Sigmoid colon (tissue), 7 donors: ENCODE results near the gene IDNK. TPM values are rescaled to one million over a fixed set of nuclear protein-coding genes. Genes with fewer than 3 reads are reported as not detected.

ENCODE experiments used
- DNase-seq: peaks from one replicate; pipeline ENCODE4 v3.0.0-alpha.2; 2019
- H3K27ac ChIP-seq, 4 donors: fragments of 200-600 bp; sonication (generic); one replicate each; pipeline ENCODE4 v1.5.1; 2016 to 2019; ENCODE audit warnings: mild to moderate bottlenecking in 1 of 4
- H3K27me3 ChIP-seq, 3 donors: fragments of 200-600 bp; sonication (generic); one replicate each; pipeline ENCODE4 v1.5.1; 2019; ENCODE audit warnings: mild to moderate bottlenecking in 1 of 3
- H3K36me3 ChIP-seq, 4 donors: fragments of 200-600 bp; sonication (generic); one replicate each; pipeline ENCODE4 v1.5.1; 2016 to 2019
- H3K4me1 ChIP-seq, 4 donors: fragments of 200-600 bp; sonication (generic); one replicate each; pipeline ENCODE4 v1.5.1; 2017 to 2019
- H3K4me3 ChIP-seq, 4 donors: fragments of 200-600 bp; sonication (generic); one replicate each; pipeline ENCODE4 v1.5.1; 2017 to 2019; ENCODE audit warnings: mild to moderate bottlenecking in 2 of 4, moderate library complexity in 1 of 4
- H3K9me3 ChIP-seq, 4 donors: fragments of 200-600 bp in 3 of 4; sonication (generic) in 3 of 4; one replicate each; pipeline versions ENCODE4 v1.5.1 to v1.6.1; 2013 to 2019
- EP300 ChIP-seq, 4 donors: sonication (generic); formaldehyde crosslinking; IDR thresholded peaks; one replicate each; pipeline ENCODE4 v1.6.1; 2017; ENCODE audit warnings: antibody characterized with exemption in 4 of 4
- POLR2A ChIP-seq, 2 donors: fragments of 450-650 bp; IDR thresholded peaks; one replicate each; pipeline ENCODE4 v1.6.1; 2016; ENCODE audit warnings: antibody characterized with exemption in 2 of 2, mild to moderate bottlenecking in 2 of 2, moderate library complexity in 2 of 2
- POLR2AphosphoS5 ChIP-seq, 4 donors: sonication (generic); formaldehyde crosslinking; IDR thresholded peaks; one replicate each; pipeline ENCODE4 v1.6.1; 2017; ENCODE audit warnings: antibody characterized with exemption in 4 of 4
- WGBS, 2 donors: extraction: QIAGEN DNeasy Blood & Tissue Kit; methylation state at CpG; one replicate each; pipeline ENCODE4 v1.1.7; 2013; 5-methylcytosine and 5-hydroxymethylcytosine counted together
- intact Hi-C: fragments of 100-400 bp; cut with DNase I; formaldehyde crosslinking; loops from one replicate; pipeline ENCODE4 v1.15.1; 2023
- polyA plus RNA-seq, 3 donors: library from polyadenylated mRNA; stranded (reverse); fragments of 200-250 nt; gene quantifications; one replicate each; pipeline ENCODE4 v1.2.3, GENCODE V29; 2013
- total RNA-seq, 4 donors: library from RNA; depleted of rRNA; stranded (reverse); fragments of >200 nt; gene quantifications; one replicate each; pipeline ENCODE4 v1.1.0, GENCODE V29; 2016
- TF ChIP-seq, protein P1 (sequence below), 4 experiments: fragments of 450-650 bp in 3 of 4; fragments of 200-600 bp in 1 of 4; IDR thresholded peaks; one replicate each; pipeline ENCODE4 v1.5.1; 2016 to 2019; ENCODE audit warnings: antibody characterized with exemption in 4 of 4, mild to moderate bottlenecking in 3 of 4, moderate library complexity in 2 of 4
- donor health status: healthy with polysubstance abuse.
- donor health status: Bipolar disorder and iron deficiency.
- donor health status: healthy.

IDNK gene
- total and polyA plus RNA-seq, 7 donors = 3.3 to 22.2 (median 9.4) TPM

DNA sequence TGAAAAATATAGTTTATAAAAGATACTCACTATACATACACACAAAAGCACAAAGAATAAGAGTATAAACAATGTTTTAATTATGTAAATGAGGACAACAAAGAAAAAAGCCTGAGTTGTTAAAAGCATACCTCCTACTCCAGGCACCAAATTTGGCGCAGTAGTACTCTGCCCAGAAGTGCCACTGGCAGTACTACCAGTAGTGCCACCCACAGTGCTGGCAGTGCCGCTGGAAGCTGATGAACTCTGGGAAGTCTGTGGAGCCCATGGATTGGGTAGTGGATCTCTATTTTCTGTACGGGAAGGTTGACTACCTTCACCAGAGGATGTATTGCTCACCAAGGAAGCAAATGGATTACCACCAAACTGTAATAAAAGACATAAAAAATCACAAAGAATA is 54.7 kb downstream of the IDNK start:
- DNase-seq = no peak
- no peaks in the 10 kb centered on the region for H3K9me3 ChIP-seq
- H3K4me1 ChIP-seq = peaks cover 0 to 5% (median 0%) of the 10 kb centered on the region in 4 donors
- no peak overlapping the region for H3K4me3 ChIP-seq
- TF ChIP-seq POLR2AphosphoS5 (IDR thresholded peaks at IDR 0.05) (no peak), POLR2A (IDR thresholded peaks at IDR 0.05) (no peak), EP300 (IDR thresholded peaks at IDR 0.05) (no peak)
- TF ChIP-seq, protein P1, sequence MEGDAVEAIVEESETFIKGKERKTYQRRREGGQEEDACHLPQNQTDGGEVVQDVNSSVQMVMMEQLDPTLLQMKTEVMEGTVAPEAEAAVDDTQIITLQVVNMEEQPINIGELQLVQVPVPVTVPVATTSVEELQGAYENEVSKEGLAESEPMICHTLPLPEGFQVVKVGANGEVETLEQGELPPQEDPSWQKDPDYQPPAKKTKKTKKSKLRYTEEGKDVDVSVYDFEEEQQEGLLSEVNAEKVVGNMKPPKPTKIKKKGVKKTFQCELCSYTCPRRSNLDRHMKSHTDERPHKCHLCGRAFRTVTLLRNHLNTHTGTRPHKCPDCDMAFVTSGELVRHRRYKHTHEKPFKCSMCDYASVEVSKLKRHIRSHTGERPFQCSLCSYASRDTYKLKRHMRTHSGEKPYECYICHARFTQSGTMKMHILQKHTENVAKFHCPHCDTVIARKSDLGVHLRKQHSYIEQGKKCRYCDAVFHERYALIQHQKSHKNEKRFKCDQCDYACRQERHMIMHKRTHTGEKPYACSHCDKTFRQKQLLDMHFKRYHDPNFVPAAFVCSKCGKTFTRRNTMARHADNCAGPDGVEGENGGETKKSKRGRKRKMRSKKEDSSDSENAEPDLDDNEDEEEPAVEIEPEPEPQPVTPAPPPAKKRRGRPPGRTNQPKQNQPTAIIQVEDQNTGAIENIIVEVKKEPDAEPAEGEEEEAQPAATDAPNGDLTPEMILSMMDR (IDR thresholded peaks at IDR 0.05) = no peak
- H3K27ac ChIP-seq = no peak overlapping the region
- peaks cover 3 to 95% (median 22%) of the 10 kb centered on the region in 4 donors for H3K36me3 ChIP-seq
- 97 to 98% methylated on average over 3 of the region's 3 CpGs for WGBS, 2 donors
- intact Hi-C loops = no loop called here
- no peaks in the 10 kb centered on the region for H3K27me3 ChIP-seq

DNA sequence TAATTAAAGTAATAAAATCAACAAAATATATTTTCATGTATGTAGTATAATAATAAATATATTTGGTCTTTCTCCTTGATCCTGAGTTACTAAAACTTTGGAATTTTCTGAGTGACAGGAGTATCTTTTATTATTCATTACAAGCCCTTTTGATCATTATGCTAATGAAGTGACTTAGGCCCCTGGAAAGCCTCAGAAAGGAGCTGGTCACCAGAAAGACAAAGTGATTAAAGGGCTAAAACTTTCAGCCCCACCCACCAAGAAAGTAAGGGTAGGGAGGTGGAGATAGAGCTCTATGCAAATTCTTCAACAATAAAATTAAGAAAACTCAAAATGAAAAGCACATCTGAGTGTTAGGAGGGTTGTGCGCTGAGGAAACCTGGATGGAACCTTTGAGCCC is 57.3 kb downstream of the IDNK start:
- peaks cover 0 to 5% (median under 1%) of the 10 kb centered on the region in 4 donors for H3K4me1 ChIP-seq
- TF ChIP-seq POLR2A (IDR thresholded peaks at IDR 0.05) (no peak), EP300 (IDR thresholded peaks at IDR 0.05) (no peak), POLR2AphosphoS5 (IDR thresholded peaks at IDR 0.05) (no peak)
- TF ChIP-seq, protein P1 (IDR thresholded peaks at IDR 0.05) = no peak
- no peak overlapping the region for H3K4me3 ChIP-seq
- intact Hi-C loops = no loop called here
- H3K27me3 ChIP-seq = no peaks in the 10 kb centered on the region
- no peaks in the 10 kb centered on the region for H3K9me3 ChIP-seq
- WGBS, 2 donors = 95 to 98% methylated on average over 1 of the region's 1 CpG
- peaks cover 3 to 79% (median 21%) of the 10 kb centered on the region in 4 donors for H3K36me3 ChIP-seq
- no peak for DNase-seq
- H3K27ac ChIP-seq = no peak overlapping the region

DNA sequence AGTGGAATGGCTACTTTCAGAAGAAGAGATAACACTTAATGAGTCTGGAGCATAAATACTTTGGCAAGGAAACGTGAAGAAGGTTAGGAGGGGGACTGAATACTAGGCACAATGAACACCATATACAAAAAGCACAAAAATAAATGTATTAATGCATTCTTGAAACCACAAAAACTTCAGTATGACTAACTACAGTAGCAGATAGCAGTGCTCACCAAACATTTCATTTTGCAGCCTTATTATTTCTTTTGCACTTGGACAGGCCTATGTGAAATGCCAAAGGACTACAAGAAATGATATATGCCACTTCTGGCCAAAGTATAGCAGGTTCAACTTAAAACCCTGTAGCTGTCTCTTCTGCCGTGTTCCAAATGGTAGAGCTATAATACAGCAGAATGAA is 58.5 kb downstream of the IDNK start:
- Histone ChIP-seq H3K4me1 (peaks cover 0 to 7% (median 2%) of the 10 kb centered on the region in 4 donors), H3K9me3 (no peaks in the 10 kb centered on the region), H3K27ac (no peak overlapping the region), H3K4me3 (no peak overlapping the region), H3K27me3 (no peaks in the 10 kb centered on the region), H3K36me3 (peaks cover 3 to 66% (median 20%) of the 10 kb centered on the region in 4 donors)
- 66 to 83% methylated on average over 2 of the region's 2 CpGs for WGBS, 2 donors
- TF ChIP-seq, protein P1 (IDR thresholded peaks at IDR 0.05) = no peak
- TF ChIP-seq POLR2AphosphoS5 (IDR thresholded peaks at IDR 0.05) (no peak), EP300 (IDR thresholded peaks at IDR 0.05) (no peak), POLR2A (IDR thresholded peaks at IDR 0.05) (no peak)
- no peak for DNase-seq
- intact Hi-C loops = no loop called here

DNA sequence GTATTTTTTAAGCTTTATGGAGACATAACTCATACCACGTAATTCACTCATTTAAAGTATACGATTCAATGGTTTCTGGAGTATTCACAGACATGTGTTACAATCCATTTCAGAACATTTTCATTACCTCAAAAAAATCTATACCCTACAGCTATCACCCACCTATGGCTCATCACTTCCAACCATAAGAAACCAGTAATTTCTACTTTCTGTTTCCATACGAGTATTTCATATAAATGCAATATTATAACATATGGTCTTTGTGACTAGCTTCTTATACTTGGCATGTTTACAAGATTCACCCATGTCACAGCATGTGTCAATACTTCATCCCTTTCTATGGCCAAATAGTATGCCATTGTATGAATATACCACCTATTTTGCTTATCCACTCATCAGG is 66.0 kb downstream of the IDNK start:
- no peak for DNase-seq
- intact Hi-C loops = no loop called here

More for the DNA sequence above, 66.0 kb downstream of the IDNK start:
- Histone ChIP-seq H3K27me3 (no peaks in the 10 kb centered on the region), H3K4me3 (no peak overlapping the region), H3K27ac (no peak overlapping the region), H3K36me3 (peaks cover 0 to 4% (median 0%) of the 10 kb centered on the region in 4 donors), H3K9me3 (no peaks in the 10 kb centered on the region), H3K4me1 (peaks cover 0 to 50% (median 30%) of the 10 kb centered on the region in 4 donors)
- 77 to 84% methylated on average over 3 of the region's 3 CpGs for WGBS, 2 donors
- TF ChIP-seq, protein P1 (IDR thresholded peaks at IDR 0.05) = no peak
- no peak for TF ChIP-seq POLR2AphosphoS5 (IDR thresholded peaks at IDR 0.05)
- no peak for TF ChIP-seq POLR2A (IDR thresholded peaks at IDR 0.05)
- TF ChIP-seq EP300 (IDR thresholded peaks at IDR 0.05) = no peak
